Osteocyte (in vitro differentiated cells): Measurements from ENCODE around the gene ATP10B. TPM values are rescaled to one million over a fixed set of nuclear protein-coding genes. Genes with fewer than 3 reads are reported as not detected.
A peak's percentile ranks its signal among the peaks of the same experiment; 100 is the strongest.
"Not testable (repeated sequence)": the region's sequence is repeated elsewhere in the genome, so short reads cannot be mapped to it uniquely, and the experiment has no call there.

Source experiments
- DNase-seq: peaks from one replicate; pipeline ENCODE4 v3.0.0; 2021; ENCODE audit warnings: mixed read lengths; ENCODE audit not compliant: unreplicated experiment; ENCODE audit errors: extremely low spot score
- H3K27ac Mint-ChIP-seq: one replicate; pipeline ENCODE4 v1.8.0; 2021; ENCODE audit warnings: mild to moderate bottlenecking, mixed read lengths; ENCODE audit not compliant: unreplicated experiment
- H3K27me3 Mint-ChIP-seq: one replicate; pipeline ENCODE4 v1.8.0; 2021; ENCODE audit warnings: mixed read lengths; ENCODE audit not compliant: unreplicated experiment
- H3K36me3 Mint-ChIP-seq: one replicate; pipeline ENCODE4 v1.8.0; 2021; ENCODE audit warnings: mixed read lengths; ENCODE audit not compliant: unreplicated experiment
- H3K4me1 Mint-ChIP-seq: one replicate; pipeline ENCODE4 v1.8.0; 2021; ENCODE audit warnings: mixed read lengths; ENCODE audit not compliant: unreplicated experiment
- H3K4me3 Mint-ChIP-seq: one replicate; pipeline ENCODE4 v1.8.0; 2021; ENCODE audit warnings: mild to moderate bottlenecking, moderate library complexity, mixed read lengths; ENCODE audit not compliant: unreplicated experiment
- H3K9me3 Mint-ChIP-seq: one replicate; pipeline ENCODE4 v1.8.0; 2021; ENCODE audit warnings: mixed read lengths; ENCODE audit not compliant: unreplicated experiment
- CTCF ChIP-seq: fragments of 200-600 bp; sonication (generic); IDR thresholded peaks from 2 replicates; pipeline ENCODE4 v1.5.0; 2021; ENCODE audit warnings: antibody characterized with exemption, mild to moderate bottlenecking, moderate library complexity
- total RNA-seq: library from RNA; stranded (reverse); gene quantifications from 2 replicates; pipeline ENCODE4 v1.2.1, GENCODE V29; 2021

Gene ATP10B
- total RNA-seq, 1 donor from 2014 or later = not detected

- Mint-ChIP-seq H3K4me1 (no peaks in the 10 kb centered on the region), H3K4me3 (no peak overlapping the region), H3K27ac (no peak overlapping the region), H3K27me3 (no peaks in the 10 kb centered on the region), H3K9me3 (no peaks in the 10 kb centered on the region), H3K36me3 (no peaks in the 10 kb centered on the region)
- DNase-seq = no peak
- no peak for TF ChIP-seq CTCF
Observed at GRCh38 chr5:160743027-160743426, 109.0 kb downstream of the ATP10B start.

DNA sequence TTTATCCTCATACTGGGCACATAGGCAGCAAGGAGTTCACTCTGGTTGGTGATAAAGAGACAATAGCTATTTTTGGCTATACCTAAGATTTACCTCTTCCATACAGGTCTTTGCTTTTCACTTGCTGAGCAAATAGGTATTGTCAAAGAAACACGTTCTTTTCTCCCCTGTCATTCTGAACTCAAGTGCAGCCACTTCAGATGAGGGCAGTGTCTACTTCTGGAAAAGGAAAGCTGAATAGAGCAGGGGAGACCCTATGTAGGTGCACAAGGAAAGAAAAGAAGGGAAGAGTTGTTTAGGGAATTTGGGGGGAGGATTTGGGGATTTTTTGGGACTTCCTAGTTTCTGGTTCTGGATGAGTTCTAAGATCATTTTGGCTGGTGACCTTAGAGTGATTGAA, 109.6 kb downstream of the ATP10B start:
- no peaks in the 10 kb centered on the region for H3K36me3 Mint-ChIP-seq
- H3K4me3 Mint-ChIP-seq = no peak overlapping the region
- no peak overlapping the region for H3K27ac Mint-ChIP-seq
- H3K4me1 Mint-ChIP-seq = no peaks in the 10 kb centered on the region
- H3K9me3 Mint-ChIP-seq = no peaks in the 10 kb centered on the region
- H3K27me3 Mint-ChIP-seq = no peaks in the 10 kb centered on the region
- TF ChIP-seq CTCF = no peak
- no peak for DNase-seq

DNA sequence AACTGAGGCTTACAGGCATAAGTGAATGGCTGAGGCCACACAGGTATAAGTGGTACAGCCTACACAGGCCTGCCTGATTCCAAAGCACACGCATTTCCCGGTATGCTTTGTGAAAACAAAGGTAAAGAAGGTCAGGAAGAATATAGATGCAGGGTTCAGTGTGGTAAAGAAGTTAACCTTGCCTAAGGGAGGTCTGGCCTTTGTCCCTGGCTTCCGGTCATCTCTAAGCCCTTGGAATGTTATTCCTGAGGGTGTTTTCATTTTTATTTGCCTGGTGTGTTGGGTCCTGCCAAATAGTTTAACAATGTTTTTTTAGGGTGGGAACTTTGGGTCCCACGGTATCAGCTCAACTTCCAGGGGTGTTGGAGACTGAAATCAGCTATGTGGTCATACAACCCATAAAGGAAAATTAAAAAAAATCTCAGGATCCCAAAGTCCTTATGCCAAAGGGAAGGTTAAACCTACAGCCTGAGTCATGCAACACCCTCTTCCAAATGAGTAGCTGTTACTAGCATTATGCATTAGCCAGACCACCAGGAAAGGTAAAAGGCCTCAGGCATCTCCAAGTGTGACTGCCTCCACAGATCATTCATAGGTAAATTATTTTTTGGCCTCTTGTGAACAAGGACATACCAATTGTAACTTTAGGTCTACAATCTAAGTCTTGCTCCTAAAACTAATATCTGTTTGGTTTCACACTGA, 124.6 kb downstream of the ATP10B start:
- Mint-ChIP-seq H3K27me3 (no peaks in the 10 kb centered on the region), H3K27ac (no peak overlapping the region), H3K4me1 (no peaks in the 10 kb centered on the region), H3K36me3 (no peaks in the 10 kb centered on the region), H3K4me3 (no peak overlapping the region), H3K9me3 (no peaks in the 10 kb centered on the region)
- DNase-seq = no peak
- no peak for TF ChIP-seq CTCF

DNA sequence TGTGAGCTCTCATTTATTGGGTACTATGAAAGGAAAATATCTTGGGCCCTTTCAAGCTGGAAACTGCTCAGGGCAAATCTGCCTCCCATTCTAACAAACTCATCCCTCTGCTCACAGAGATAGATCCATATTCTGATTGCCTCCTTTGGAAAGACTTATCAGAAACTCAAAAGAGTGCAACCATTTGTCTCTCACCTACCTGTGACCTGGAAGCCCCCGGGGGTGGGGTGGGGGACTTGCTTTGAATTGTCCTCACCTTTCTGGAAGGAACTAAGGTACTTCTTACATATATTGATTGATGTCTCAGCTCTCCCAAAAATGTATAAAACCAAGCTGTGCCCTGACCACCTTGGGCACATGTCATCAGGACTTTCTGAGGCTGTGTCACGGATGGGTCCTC, 125.3 kb downstream of the ATP10B start:
- Mint-ChIP-seq H3K4me3 (no peak overlapping the region), H3K27me3 (no peaks in the 10 kb centered on the region), H3K4me1 (no peaks in the 10 kb centered on the region), H3K9me3 (no peaks in the 10 kb centered on the region), H3K36me3 (no peaks in the 10 kb centered on the region), H3K27ac (no peak overlapping the region)
- no peak for TF ChIP-seq CTCF
- peak; percentile 59 for DNase-seq

GRCh38 chr5:160720822-160721221, 131.2 kb downstream of the ATP10B start:
- Mint-ChIP-seq H3K4me1 (no peaks in the 10 kb centered on the region), H3K27ac (no peak overlapping the region), H3K27me3 (no peaks in the 10 kb centered on the region), H3K4me3 (no peak overlapping the region), H3K9me3 (peaks cover 14% of the 10 kb centered on the region), H3K36me3 (no peaks in the 10 kb centered on the region)
- no peak for DNase-seq
- TF ChIP-seq CTCF = no peak

GRCh38 chr5:160715508-160715907, 136.5 kb downstream of the ATP10B start:
- H3K36me3 Mint-ChIP-seq, H3K4me3 Mint-ChIP-seq, H3K4me1 Mint-ChIP-seq, DNase-seq, H3K27me3 Mint-ChIP-seq, H3K27ac Mint-ChIP-seq: not testable (repeated sequence)
- H3K9me3 Mint-ChIP-seq = peaks cover 14% of the 10 kb centered on the region
